DOHH2 (cell line): ENCODE data around the gene SV2C.

Source experiments
- H3F3A ChIP-seq: fragments of 200-600 bp; sonication (generic), shearing (Covaris generic); 2 replicates; pipeline ENCODE4 v1.6.0; 2016; ENCODE audit warnings: antibody characterized with exemption, mild to moderate bottlenecking; ENCODE audit not compliant: control insufficient read depth, insufficient read depth
- H3K27ac ChIP-seq: fragments of 200-600 bp; sonication (generic); 2 replicates; pipeline ENCODE4 v1.5.1; 2014; ENCODE audit warnings: low read depth, mild to moderate bottlenecking, low read length, moderate library complexity
- H3K27me3 ChIP-seq: fragments of 200-600 bp; sonication (generic); 2 replicates; pipeline ENCODE4 v1.6.1; 2014; ENCODE audit warnings: mild to moderate bottlenecking, low read length, mixed read lengths; ENCODE audit not compliant: control insufficient read depth
- H3K36me3 ChIP-seq: fragments of 200-600 bp; sonication (generic); 2 replicates; pipeline ENCODE4 v1.6.1; 2014; ENCODE audit warnings: mild to moderate bottlenecking, low read length, moderate library complexity, mixed read lengths; ENCODE audit not compliant: control insufficient read depth
- H3K4me1 ChIP-seq: fragments of 200-600 bp; sonication (generic); 2 replicates; pipeline ENCODE4 v1.6.1; 2014; ENCODE audit warnings: mild to moderate bottlenecking, low read length, mixed read lengths; ENCODE audit not compliant: control insufficient read depth
- H3K4me2 ChIP-seq: fragments of 200-600 bp; sonication (generic); 2 replicates; pipeline ENCODE4 v1.6.0; 2014; ENCODE audit warnings: mild to moderate bottlenecking, low read length, moderate library complexity
- H3K4me3 ChIP-seq: fragments of 200-600 bp; sonication (generic); 2 replicates; pipeline ENCODE4 v1.5.1; 2014; ENCODE audit warnings: mild to moderate bottlenecking, low read length, mixed read lengths
- H3K79me2 ChIP-seq: fragments of 200-600 bp; sonication (generic); 2 replicates; pipeline ENCODE4 v1.6.1; 2014; ENCODE audit warnings: mild to moderate bottlenecking, low read length, mixed read lengths; ENCODE audit not compliant: control insufficient read depth
- H3K9me2 ChIP-seq: fragments of 200-600 bp; sonication (generic); replicated peaks from 2 replicates; pipeline ENCODE4 v1.6.1; 2014; ENCODE audit warnings: mild to moderate bottlenecking, low read length, mixed read lengths; ENCODE audit not compliant: control insufficient read depth
- H3K9me3 ChIP-seq: fragments of 200-600 bp; sonication (generic); 2 replicates; pipeline ENCODE4 v1.6.1; 2014; ENCODE audit warnings: antibody characterized with exemption, low read length, mixed read lengths; ENCODE audit not compliant: control insufficient read depth, insufficient read depth
- H4K20me1 ChIP-seq: fragments of 200-600 bp; sonication (generic); 2 replicates; pipeline ENCODE4 v1.6.0; 2014; ENCODE audit warnings: low read depth, mild to moderate bottlenecking, antibody characterized with exemption, low read length, moderate library complexity; ENCODE audit not compliant: control insufficient read depth, insufficient read depth
- EZH2phosphoT487 ChIP-seq: fragments of 200-600 bp; sonication (generic); IDR thresholded peaks from 2 replicates; pipeline ENCODE4 v1.6.1; 2017; ENCODE audit warnings: borderline replicate concordance, mild to moderate bottlenecking, antibody characterized with exemption, low read length, moderate library complexity, mixed read lengths
- TF ChIP-seq, protein P1 (sequence below): fragments of 200-600 bp; sonication (generic); IDR thresholded peaks from one replicate; pipeline ENCODE4 v1.5.1; 2014; ENCODE audit warnings: antibody characterized with exemption, mild to moderate bottlenecking, low read depth, low read length; ENCODE audit not compliant: poor library complexity, severe bottlenecking

Gene SV2C

DNA sequence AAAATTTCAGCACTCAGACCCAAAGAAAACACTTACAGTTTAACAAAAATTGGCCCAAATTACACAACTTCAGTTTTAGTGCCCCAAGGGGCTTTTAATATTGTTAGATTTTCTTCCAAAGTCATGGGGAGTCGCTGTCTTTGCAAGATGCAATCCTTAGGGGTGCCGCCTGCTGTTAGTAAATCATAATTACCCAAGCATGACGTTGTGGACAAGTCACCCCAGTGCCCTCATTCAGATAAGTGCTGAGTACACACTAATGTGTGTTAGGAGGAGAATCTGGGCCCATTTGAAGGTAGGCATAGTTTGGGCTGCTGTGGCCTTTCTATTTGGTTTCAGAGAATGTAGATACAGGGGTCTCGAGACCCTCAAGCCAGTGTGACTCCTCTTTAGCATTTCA lies 138.1 kb downstream of the SV2C start:
- no peaks in the 10 kb centered on the region for H3F3A ChIP-seq
- no peaks in the 10 kb centered on the region for H3K4me1 ChIP-seq
- H3K36me3 ChIP-seq, result no peaks in the 10 kb centered on the region
- H3K27me3 ChIP-seq, result peaks cover 2% of the 10 kb centered on the region; the same call in 1 of the 2 replicates
- H3K27ac ChIP-seq, result no peak overlapping the region
- TF ChIP-seq, protein P1, sequence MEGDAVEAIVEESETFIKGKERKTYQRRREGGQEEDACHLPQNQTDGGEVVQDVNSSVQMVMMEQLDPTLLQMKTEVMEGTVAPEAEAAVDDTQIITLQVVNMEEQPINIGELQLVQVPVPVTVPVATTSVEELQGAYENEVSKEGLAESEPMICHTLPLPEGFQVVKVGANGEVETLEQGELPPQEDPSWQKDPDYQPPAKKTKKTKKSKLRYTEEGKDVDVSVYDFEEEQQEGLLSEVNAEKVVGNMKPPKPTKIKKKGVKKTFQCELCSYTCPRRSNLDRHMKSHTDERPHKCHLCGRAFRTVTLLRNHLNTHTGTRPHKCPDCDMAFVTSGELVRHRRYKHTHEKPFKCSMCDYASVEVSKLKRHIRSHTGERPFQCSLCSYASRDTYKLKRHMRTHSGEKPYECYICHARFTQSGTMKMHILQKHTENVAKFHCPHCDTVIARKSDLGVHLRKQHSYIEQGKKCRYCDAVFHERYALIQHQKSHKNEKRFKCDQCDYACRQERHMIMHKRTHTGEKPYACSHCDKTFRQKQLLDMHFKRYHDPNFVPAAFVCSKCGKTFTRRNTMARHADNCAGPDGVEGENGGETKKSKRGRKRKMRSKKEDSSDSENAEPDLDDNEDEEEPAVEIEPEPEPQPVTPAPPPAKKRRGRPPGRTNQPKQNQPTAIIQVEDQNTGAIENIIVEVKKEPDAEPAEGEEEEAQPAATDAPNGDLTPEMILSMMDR, result no peak
- TF ChIP-seq EZH2phosphoT487, result no peak
- H3K9me2 ChIP-seq, result no peaks in the 10 kb centered on the region
- no peak overlapping the region for H3K4me3 ChIP-seq
- H3K4me2 ChIP-seq, result no peak overlapping the region
- no peaks in the 10 kb centered on the region for H3K9me3 ChIP-seq
- no peaks in the 10 kb centered on the region for H3K79me2 ChIP-seq
- no peaks in the 10 kb centered on the region for H4K20me1 ChIP-seq

GRCh38 chr5:76222318-76222717 lies 139.1 kb downstream of the SV2C start:
- H3K79me2 ChIP-seq, result no peaks in the 10 kb centered on the region
- H3K27me3 ChIP-seq, result 0 out of 2 replicates have a peak, but pooled peaks cover 2% of the 10 kb centered on the region
- no peaks in the 10 kb centered on the region for H3K36me3 ChIP-seq
- no peaks in the 10 kb centered on the region for H4K20me1 ChIP-seq
- TF ChIP-seq, protein P1, result no peak
- TF ChIP-seq EZH2phosphoT487, result no peak
- H3K9me3 ChIP-seq, result no peaks in the 10 kb centered on the region
- H3K27ac ChIP-seq, result no peak overlapping the region
- H3K9me2 ChIP-seq, result no peaks in the 10 kb centered on the region
- no peaks in the 10 kb centered on the region for H3F3A ChIP-seq
- H3K4me1 ChIP-seq, result no peaks in the 10 kb centered on the region
- no peak overlapping the region for H3K4me2 ChIP-seq
- no peak overlapping the region for H3K4me3 ChIP-seq

GRCh38 chr5:76223696-76224095 lies 140.5 kb downstream of the SV2C start:
- Histone ChIP-seq H3K4me3 (no peak overlapping the region), H3K79me2 (no peaks in the 10 kb centered on the region), H3F3A (no peaks in the 10 kb centered on the region), H3K9me3 (no peaks in the 10 kb centered on the region), H3K9me2 (no peaks in the 10 kb centered on the region), H3K27me3 (0 out of 2 replicates have a peak, but pooled peaks cover 2% of the 10 kb centered on the region), H3K4me2 (no peak overlapping the region), H3K4me1 (no peaks in the 10 kb centered on the region), H4K20me1 (no peaks in the 10 kb centered on the region), H3K36me3 (no peaks in the 10 kb centered on the region), H3K27ac (no peak overlapping the region)
- TF ChIP-seq, protein P1, result no peak
- TF ChIP-seq EZH2phosphoT487, result no peak
